IMR-90 (cell line): ENCODE results near the gene CYP11A1.

Experiments used
- BHLHE40 ChIP-seq: fragments of 150-350 bp; IDR thresholded peaks from 2 replicates; pipeline ENCODE4 v1.6.1; 2016; ENCODE audit warnings: mild to moderate bottlenecking, low read depth, low read length
- CEBPB ChIP-seq: IDR thresholded peaks from 2 replicates; pipeline ENCODE4 v1.6.1; 2012; ENCODE audit warnings: low read depth, low read length, improper control_type of control experiment
- CHD1 ChIP-seq: IDR thresholded peaks from 2 replicates; pipeline ENCODE4 v1.6.1; 2012; ENCODE audit warnings: low read depth, low read length, improper control_type of control experiment
- CTCF ChIP-seq: conservative IDR thresholded peaks from 2 replicates; pipeline ENCODE4 v1.5.1; 2012; ENCODE audit warnings: mild to moderate bottlenecking, low read depth, low read length, improper control_type of control experiment
- MAFK ChIP-seq: IDR thresholded peaks from 2 replicates; pipeline ENCODE4 v1.6.1; 2012; ENCODE audit warnings: low read depth, low read length, improper control_type of control experiment
- MAZ ChIP-seq: IDR thresholded peaks from 2 replicates; pipeline ENCODE4 v1.6.1; 2012; ENCODE audit warnings: low read depth, mild to moderate bottlenecking, low read length, improper control_type of control experiment, moderate library complexity, borderline replicate concordance
- NFE2L2 ChIP-seq: fragments of 150-350 bp; IDR thresholded peaks from 2 replicates; pipeline ENCODE4 v1.6.1; 2016; ENCODE audit warnings: low read depth, mild to moderate bottlenecking, low read length
- POLR2A ChIP-seq: IDR thresholded peaks from 2 replicates; pipeline ENCODE4 v1.6.1; 2012; ENCODE audit warnings: mild to moderate bottlenecking, low read depth, low read length
- RAD21 ChIP-seq: IDR thresholded peaks from 2 replicates; pipeline ENCODE4 v1.6.1; 2012; ENCODE audit warnings: low read length, improper control_type of control experiment
- RCOR1 ChIP-seq: IDR thresholded peaks from 2 replicates; pipeline ENCODE4 v1.6.1; 2012; ENCODE audit warnings: mild to moderate bottlenecking, low read length, improper control_type of control experiment; ENCODE audit not compliant: insufficient replicate concordance
- RFX5 ChIP-seq: IDR thresholded peaks from 2 replicates; pipeline ENCODE4 v1.8.0; 2012; ENCODE audit warnings: low read depth, mild to moderate bottlenecking, low read length, moderate library complexity
- SMC3 ChIP-seq: fragments of 150-350 bp; IDR thresholded peaks from 2 replicates; pipeline ENCODE4 v1.6.1; 2016; ENCODE audit warnings: low read depth, mild to moderate bottlenecking, antibody characterized with exemption, low read length, moderate library complexity
- USF2 ChIP-seq: fragments of 150-350 bp; IDR thresholded peaks from 2 replicates; pipeline ENCODE4 v1.6.1; 2017; ENCODE audit warnings: mild to moderate bottlenecking, antibody characterized with exemption, low read length, low read depth

- TF ChIP-seq CTCF (no peak), RCOR1 (no peak), USF2 (no peak), POLR2A (no peak), RAD21 (no peak), RFX5 (no peak), MAZ (no peak), CEBPB (no peak), BHLHE40 (no peak), SMC3 (no peak), MAFK (no peak), CHD1 (no peak), NFE2L2 (no peak)
Measured at GRCh38 chr15:74403588-74403919, 36.1 kb upstream of the CYP11A1 start.
